NCI-H2171 (cell line): ENCODE results near the gene FAU.
"Not testable (repeated sequence)": the region's sequence is repeated elsewhere in the genome, so short reads cannot be mapped to it uniquely, and the experiment has no call there.

Experiments
- DNase-seq: peaks from one replicate; lab custom pipeline; 2025; lab: John Stamatoyannopoulos, UW

Gene FAU

GRCh38 chr11:65119670-65119995 is 2.3 kb downstream of the FAU start:
- DNase-seq = no peak

- not testable (repeated sequence) for DNase-seq
Measured at GRCh38 chr11:65118891-65119669, 2.9 kb downstream of the FAU start.

GRCh38 chr11:65118097-65118837 is 3.7 kb downstream of the FAU start:
- no peak for DNase-seq

GRCh38 chr11:65117206-65118096 is 4.5 kb downstream of the FAU start, which contains the start of gene ZNHIT2:
TSS of gene ZNHIT2 (minus strand) at chr11:65117701. CDS start at chr11:65117653, 48 bp downstream.
- DNase-seq = peak; percentile 99

GRCh38 chr11:65116370-65117205 is 5.3 kb downstream of the FAU start:
- DNase-seq = no peak

- DNase-seq = no peak
Measured at GRCh38 chr11:65115361-65116082, 6.4 kb downstream of the FAU start.

- DNase-seq = no peak
Measured at GRCh38 chr11:65114538-65115171, 7.3 kb downstream of the FAU start.

GRCh38 chr11:65113839-65114238 is 8.1 kb downstream of the FAU start:
- no peak for DNase-seq

GRCh38 chr11:65113361-65113756 is 8.6 kb downstream of the FAU start:
- no peak for DNase-seq

GRCh38 chr11:65112546-65113360 is 9.2 kb downstream of the FAU start:
- peak; percentile 40 for DNase-seq

GRCh38 chr11:65111744-65112545 is 10.0 kb downstream of the FAU start, which contains the start of gene TM7SF2:
TSS of gene TM7SF2 (plus strand) at chr11:65111872. CDS start at chr11:65112016, 144 bp downstream.
- peak; percentile 90 for DNase-seq

- DNase-seq = no peak
Measured at GRCh38 chr11:65111159-65111743, 10.7 kb downstream of the FAU start.

- peak; percentile 55 for DNase-seq
Measured at GRCh38 chr11:65110354-65110861, 11.5 kb downstream of the FAU start.

GRCh38 chr11:65109231-65110198 is 12.4 kb downstream of the FAU start:
- no peak for DNase-seq

- no peak for DNase-seq
Measured at GRCh38 chr11:65108469-65109123, 13.3 kb downstream of the FAU start.
